C4-2B (cell line): Measurements from ENCODE around the gene VPS45.
A peak's percentile ranks its signal among the peaks of the same experiment; 100 is the strongest.
"Not testable (repeated sequence)": the region's sequence is repeated elsewhere in the genome, so short reads cannot be mapped to it uniquely, and the experiment has no call there.

ENCODE experiments used
- H3K27ac ChIP-seq: fragments of 450-650 bp; 2 replicates; pipeline ENCODE4 v1.5.1; 2017
- CTCF ChIP-seq: fragments of 450-650 bp; conservative IDR thresholded peaks from 2 replicates; pipeline ENCODE4 v1.5.1; 2017; ENCODE audit warnings: mild to moderate bottlenecking
- ZFX ChIP-seq: fragments of 450-650 bp; IDR thresholded peaks from 2 replicates; pipeline ENCODE4 v1.6.1; 2017

Gene VPS45

GRCh38 chr1:150183061-150183460, 115.5 kb downstream of the VPS45 start:
- peak overlapping the region; percentile 44; the same call in 1 of the 2 replicates for H3K27ac ChIP-seq
- TF ChIP-seq CTCF (no peak), ZFX (no peak)

GRCh38 chr1:150185481-150185880, 117.9 kb downstream of the VPS45 start:
- no peak overlapping the region for H3K27ac ChIP-seq
- no peak for TF ChIP-seq CTCF

- not testable (repeated sequence) for H3K27ac ChIP-seq
These were observed 118.8 kb downstream of the VPS45 start for GRCh38 chr1:150186438-150186788.

GRCh38 chr1:150186789-150187559, 119.4 kb downstream of the VPS45 start:
- no peak overlapping the region for H3K27ac ChIP-seq
- TF ChIP-seq CTCF: peak; percentile 78
- TF ChIP-seq ZFX: no peak

- TF ChIP-seq ZFX (no peak), CTCF (peak; percentile 58)
- no peak overlapping the region for H3K27ac ChIP-seq
These were observed 120.0 kb downstream of the VPS45 start for GRCh38 chr1:150187560-150187931.

- TF ChIP-seq CTCF (no peak), ZFX (no peak)
- no peak overlapping the region for H3K27ac ChIP-seq
These were observed 124.4 kb downstream of the VPS45 start for GRCh38 chr1:150192012-150192411.

GRCh38 chr1:150194381-150195031, 126.9 kb downstream of the VPS45 start:
- no peak overlapping the region for H3K27ac ChIP-seq
- TF ChIP-seq CTCF (no peak), ZFX (no peak)
